Measurements from ENCODE around the gene CPLX1.

Gene CPLX1

DNA sequence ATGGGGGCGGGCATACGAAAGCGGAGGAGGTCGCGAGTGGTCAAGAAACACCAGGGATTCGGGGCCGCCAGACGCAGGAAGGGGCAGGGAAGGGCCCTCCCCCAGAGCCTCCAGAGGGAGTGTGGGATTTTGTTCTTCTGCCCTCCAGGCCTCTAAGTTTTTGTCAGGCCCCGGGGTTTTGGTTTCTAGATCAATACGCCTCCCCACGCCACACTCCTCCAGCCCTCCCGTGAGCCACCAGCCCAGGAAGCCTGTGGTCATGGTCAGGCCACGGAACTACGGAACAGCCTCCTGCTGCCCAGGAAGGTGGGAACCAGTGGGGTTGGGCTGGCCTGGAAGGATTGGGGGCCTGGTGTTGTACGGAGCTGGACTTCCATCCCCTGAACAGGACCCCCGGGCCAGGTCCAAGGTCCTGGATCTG lies 38.4 kb downstream of the CPLX1 start:
- TF ChIP-seq, protein P1, sequence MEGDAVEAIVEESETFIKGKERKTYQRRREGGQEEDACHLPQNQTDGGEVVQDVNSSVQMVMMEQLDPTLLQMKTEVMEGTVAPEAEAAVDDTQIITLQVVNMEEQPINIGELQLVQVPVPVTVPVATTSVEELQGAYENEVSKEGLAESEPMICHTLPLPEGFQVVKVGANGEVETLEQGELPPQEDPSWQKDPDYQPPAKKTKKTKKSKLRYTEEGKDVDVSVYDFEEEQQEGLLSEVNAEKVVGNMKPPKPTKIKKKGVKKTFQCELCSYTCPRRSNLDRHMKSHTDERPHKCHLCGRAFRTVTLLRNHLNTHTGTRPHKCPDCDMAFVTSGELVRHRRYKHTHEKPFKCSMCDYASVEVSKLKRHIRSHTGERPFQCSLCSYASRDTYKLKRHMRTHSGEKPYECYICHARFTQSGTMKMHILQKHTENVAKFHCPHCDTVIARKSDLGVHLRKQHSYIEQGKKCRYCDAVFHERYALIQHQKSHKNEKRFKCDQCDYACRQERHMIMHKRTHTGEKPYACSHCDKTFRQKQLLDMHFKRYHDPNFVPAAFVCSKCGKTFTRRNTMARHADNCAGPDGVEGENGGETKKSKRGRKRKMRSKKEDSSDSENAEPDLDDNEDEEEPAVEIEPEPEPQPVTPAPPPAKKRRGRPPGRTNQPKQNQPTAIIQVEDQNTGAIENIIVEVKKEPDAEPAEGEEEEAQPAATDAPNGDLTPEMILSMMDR (IDR thresholded peaks at IDR 0.05; ENCODE audit: extremely low read depth, missing control alignments), result no peak
- no peak for DNase-seq (ENCODE audit: low spot score)

- TF ChIP-seq, protein P1 (IDR thresholded peaks at IDR 0.05; ENCODE audit: extremely low read depth, missing control alignments), result no peak
- DNase-seq (ENCODE audit: low spot score), result no peak
Observed at GRCh38 chr4:786861-787300, 39.0 kb downstream of the CPLX1 start.

DNA sequence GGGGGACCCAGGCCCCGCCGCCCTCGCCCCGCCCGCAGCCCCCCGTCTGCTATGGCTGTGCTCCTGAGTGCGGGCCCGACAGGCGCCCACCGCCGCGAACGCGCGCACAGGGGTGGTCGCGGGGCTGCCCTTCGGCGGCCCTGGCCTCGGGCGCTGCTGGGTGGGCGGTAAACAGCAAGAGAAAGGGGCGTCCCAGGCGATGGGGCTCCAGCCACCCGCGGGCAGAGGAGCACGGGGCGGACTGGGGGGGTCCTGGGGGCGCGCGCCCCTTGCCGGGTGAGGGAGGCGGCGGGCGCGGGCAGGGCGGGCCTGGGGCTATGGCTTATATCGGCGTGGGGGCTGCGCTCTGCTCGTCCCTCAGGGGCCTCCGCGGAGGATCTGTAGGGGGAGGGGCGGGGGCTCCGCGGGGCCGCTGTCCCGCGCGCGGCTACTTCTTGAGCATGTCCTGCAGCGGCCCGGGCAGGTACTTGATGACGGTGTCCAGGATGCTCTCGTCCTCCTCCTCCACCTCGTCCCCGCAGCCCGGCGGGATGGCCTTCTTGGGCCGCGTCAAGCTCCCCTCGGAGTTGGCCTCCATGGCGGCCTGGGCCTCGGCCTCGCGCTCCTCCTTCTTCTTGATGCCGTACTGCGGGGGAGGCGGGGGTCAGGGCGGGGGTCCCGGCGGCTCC lies 39.7 kb downstream of the CPLX1 start:
- TF ChIP-seq, protein P1 (IDR thresholded peaks at IDR 0.05; ENCODE audit: extremely low read depth, missing control alignments), result no peak

DNA sequence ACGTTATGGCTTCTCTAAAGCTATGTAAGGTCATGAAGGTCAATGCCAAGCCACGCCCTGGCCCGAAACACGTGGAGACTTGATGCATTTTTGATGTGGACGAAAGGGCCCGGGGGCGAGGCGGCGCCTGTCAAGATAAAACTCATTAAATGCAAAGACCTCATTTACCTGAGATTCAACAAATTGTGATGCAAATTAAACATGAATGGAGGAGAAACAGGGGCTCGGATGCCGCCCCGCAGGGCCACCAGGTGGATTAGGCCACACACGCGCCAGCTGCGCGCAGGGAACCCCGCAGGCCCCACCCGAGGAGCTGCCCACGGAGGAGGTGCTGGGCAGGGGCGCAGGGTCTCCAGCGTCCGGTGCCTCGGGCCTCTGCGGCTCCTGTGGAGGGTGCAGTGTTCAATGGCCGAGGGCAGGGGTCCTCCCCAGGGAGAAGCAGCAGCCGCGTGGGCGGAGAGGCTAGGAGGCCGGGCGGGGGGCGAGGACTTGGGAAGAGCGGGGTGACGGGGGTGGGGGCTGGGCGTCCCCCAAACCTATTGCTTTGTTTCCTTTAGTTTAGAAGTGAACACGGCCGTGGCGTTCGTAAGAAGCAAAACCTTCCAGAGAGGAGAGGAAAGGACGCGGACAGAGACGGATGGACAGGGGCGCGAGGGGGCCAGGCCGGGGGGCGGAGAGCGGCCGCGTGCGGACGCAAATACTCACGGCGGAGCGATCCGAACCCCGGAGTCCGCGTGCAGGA lies 40.4 kb downstream of the CPLX1 start:
- TF ChIP-seq, protein P1 (IDR thresholded peaks at IDR 0.05; ENCODE audit: extremely low read depth, missing control alignments), result no peak
- DNase-seq (ENCODE audit: low spot score), result no peak

More for the DNA sequence above, 39.7 kb downstream of the CPLX1 start:
- DNase-seq (ENCODE audit: low spot score), result no peak

- TF ChIP-seq, protein P1 (IDR thresholded peaks at IDR 0.05; ENCODE audit: extremely low read depth, missing control alignments), result no peak
- no peak for DNase-seq (ENCODE audit: low spot score)
Observed at GRCh38 chr4:784401-785331, 41.3 kb downstream of the CPLX1 start.

DNA sequence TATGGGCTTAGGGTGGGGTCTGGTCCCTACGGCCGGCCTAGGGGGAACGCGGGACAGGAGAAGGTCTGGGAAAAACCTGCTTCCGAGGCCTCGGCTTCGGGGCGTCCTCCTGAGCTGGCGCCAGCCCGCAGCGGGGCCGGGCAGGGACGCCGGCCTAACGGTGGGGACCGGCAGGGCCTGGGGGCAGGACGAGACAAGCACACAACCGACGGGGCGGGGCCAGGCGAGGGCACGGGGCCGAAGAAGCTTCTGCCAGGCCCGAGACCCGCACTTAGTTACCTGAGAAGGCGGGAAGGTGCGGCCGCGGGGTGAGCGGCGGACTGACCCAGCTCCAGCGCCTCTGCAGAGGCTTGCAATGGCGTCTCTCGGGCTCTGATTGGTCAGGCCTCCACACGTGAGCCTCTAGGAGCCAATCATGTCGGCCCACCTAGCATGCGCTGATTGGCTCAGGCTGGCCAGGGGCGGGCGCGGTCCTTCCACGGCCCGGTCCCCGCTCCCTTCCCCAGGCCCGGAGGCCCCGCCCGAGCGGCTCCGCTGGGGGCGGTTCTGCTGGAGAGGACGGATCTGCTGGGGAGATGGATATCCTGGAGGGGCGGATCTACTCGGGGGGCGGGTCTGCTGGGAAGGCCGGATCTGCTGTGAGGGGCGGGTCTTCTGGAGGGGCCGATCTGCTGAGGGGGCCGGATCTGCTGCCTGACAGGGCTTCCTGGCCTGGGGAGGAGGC lies 44.3 kb downstream of the CPLX1 start:
- peak; percentile 99 for DNase-seq (ENCODE audit: low spot score)
- TF ChIP-seq, protein P1 (IDR thresholded peaks at IDR 0.05; ENCODE audit: extremely low read depth, missing control alignments), result no peak

All from GM20000 (cell line).